Activated CD8-positive, alpha-beta memory T cell treated with anti-CD3 and anti-CD28 coated beads for 1 hour (primary cell): Measurements from ENCODE around the gene TNN.

Experiments used
- DNase-seq, 2 donors: peaks; one replicate each; pipeline ENCODE4 v3.0.0-alpha.2; 2020; ENCODE audit warnings: low read depth in 1 of 2; ENCODE audit errors: extremely low read depth in 1 of 2

TNN gene

DNA sequence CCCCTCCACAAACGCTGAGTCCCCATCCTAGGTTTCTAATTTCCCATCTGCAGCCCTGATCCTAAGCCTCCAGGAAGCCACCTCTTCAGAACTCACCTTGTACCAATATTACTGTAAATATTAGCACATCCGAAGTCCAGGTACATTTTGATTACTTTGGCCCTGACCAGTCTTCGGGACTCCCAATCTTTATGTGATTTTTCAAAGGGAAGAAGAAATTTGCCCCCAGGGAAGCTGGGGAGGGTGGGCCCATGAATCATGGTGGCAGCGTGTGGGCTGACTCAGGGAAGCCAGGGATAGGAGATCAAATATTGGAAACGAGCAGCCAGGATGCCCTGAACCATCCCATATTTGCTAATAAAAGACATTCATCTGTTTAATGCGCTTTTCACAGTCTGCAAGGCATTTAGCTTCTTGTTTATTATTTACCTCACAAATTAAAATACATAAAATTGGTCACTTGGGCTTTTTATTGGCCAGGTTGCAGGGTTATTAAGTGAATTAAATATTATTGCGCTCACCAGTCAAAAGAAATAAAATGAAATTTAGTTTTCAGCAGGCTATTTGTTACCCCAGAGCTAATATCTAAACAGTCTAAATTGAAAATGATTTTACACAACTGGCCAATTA lies 78.4 kb downstream of the TNN start:
- DNase-seq: no peak

DNA sequence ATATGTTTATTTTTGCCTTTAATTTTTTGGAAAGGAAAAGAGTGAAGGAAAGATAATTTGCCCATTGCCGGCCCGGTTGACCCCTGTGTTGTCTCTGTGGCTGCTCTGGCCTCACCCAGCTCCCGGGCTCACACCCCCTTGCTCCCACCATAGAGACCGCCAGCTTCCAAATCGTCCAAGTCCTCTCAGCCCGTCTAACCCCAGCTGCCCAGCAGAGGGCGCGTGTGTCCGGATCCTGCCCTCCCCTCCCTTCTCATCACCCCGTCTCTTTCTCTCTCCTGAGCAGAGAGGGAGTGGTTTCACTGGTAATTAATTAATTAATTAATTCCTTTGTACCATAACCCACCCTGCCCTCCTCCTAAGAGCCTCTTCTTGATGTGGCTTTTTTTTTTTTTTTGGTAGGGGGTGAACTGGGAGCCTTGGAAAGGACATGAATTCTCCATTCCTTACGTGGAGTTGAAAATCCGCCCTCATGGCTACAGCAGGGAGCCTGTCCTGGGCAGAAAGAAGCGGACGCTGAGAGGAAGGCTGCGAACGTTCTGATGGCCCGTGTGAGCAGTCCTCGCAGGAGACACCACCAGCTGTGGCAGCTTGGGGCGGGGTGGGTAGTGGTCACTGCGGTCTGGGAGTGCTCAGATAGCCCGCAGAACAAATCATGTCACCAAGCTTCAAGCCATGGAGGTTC lies 79.0 kb downstream of the TNN start:
- peak; percentile 16 to 53 for DNase-seq

DNA sequence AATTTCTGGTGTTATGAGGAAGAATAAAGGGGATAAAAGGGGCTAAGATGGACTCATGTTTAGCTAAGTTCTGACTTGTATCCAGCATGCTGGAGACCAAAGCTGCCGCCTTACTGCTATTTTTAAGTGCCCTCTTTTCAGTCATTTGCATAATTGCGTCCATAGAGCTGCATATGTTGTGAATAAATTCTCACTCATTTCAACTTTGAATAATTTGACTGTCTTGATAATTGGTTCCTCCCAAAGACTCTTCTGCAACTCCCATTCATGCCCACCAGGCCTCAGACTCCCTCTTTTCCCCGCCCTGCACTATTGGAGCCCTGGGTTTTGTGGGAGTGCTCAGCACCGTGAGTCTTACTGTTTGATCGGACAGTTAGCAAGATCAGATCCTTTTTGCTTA lies 79.9 kb downstream of the TNN start:
- DNase-seq: no peak

DNA sequence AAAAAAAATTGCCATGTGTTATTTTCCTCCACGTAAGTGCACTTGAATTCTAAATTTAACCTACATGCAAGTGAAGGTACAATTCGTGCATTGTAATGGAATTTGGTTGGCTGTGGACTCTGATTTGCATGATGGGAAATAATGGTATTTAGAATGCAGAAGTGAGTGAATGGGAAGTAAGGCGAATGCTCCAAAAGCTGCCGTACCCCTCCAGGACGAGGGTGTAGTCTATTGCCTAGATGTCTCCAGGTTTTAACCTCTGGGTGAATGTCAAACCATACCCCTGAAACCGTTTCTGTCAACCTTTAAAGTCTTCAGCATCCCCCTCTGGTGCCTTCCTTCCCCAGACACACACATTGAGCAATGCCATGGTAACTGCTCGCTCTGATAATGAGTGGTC lies 80.4 kb downstream of the TNN start:
- DNase-seq: no peak

GRCh38 chr1:175150596-175151319 lies 83.1 kb downstream of the TNN start:
- DNase-seq: no peak

- DNase-seq: peak; percentile 40 to 57
Observed at GRCh38 chr1:175152006-175152652, 84.5 kb downstream of the TNN start.

- DNase-seq: peak; percentile 24 to 67
Observed at GRCh38 chr1:175154629-175155472, 87.2 kb downstream of the TNN start.

DNA sequence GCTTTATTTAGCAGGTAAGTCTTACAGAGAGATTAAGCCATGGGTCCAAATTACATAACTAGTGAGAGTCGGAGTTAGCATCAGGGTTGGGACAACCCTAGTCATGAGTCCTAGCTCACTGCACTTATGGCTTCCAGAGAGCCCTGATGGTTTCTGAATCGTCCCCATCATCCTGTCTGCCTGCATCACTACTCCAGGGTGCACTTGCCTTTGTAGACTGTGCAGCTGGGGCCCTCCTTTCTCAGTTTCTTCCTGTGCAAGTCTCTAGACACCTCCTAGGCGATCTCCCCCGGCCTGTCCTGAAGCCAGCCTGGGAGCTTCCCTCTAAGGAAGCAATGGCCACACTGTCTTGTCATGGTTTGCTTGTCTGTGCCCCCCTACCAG lies 87.8 kb downstream of the TNN start:
- DNase-seq: no peak

- DNase-seq: no peak
Observed at GRCh38 chr1:175155936-175156335, 88.3 kb downstream of the TNN start.

DNA sequence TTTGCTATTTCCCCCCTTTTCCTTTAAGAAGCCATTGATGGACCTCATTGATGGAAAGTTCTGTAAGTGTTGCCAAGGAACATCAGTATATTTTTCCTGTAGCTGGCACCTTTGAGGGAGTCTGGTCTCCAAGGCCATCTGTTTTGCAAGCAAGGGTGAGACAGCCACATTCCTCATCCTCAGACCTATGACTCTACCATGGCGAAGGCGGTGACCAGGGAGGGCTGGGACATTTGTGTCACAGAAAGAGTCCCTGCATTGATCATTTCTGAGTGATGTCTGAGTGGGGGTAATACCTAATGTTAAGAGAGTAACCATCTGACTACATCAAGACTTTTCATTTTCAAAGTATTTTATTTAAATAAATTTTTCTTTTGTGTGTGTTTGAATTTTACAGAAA lies 89.6 kb downstream of the TNN start:
- DNase-seq: no peak

- no peak for DNase-seq
Observed at GRCh38 chr1:175158170-175158591, 90.5 kb downstream of the TNN start.

DNA sequence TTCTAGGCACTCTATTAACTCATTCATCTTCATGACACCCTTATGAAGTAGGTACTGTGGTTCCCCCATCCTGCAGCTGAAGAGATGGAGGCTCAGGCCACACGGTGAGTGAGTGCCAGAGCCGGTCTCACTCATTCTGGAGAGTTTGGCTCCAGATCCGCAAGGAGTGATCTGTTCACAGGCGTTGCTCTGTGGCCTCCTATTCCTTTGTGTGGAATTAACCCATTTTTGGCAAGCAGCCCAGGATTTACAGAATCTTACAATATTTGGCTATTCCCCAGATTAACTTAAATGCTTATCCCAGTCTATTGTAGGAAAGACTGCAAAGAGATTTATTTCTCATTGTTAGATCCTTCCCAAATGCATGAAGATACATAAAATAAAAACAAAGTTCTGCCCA lies 95.3 kb downstream of the TNN start:
- no peak for DNase-seq

DNA sequence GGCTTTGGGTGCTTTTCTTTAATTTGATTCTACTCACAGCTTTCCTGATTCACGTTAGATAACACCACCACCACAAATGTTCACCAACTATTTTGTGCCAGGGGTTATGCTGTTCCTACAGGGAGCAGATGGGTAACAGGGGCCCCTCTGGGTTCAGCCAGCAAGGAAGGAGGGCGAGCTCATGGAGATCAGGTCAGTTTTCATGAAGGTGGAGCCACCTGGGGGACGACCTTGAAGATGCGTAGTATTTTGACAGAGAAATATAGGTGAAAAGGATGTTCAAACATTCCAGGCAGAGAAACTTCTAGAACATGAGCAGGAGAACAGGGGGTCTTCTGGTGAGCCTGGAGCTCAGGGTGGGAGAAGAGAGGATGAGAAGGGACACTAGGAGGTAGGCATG lies 96.1 kb downstream of the TNN start:
- DNase-seq: no peak

GRCh38 chr1:175164751-175165150 lies 97.1 kb downstream of the TNN start:
- DNase-seq: no peak

DNA sequence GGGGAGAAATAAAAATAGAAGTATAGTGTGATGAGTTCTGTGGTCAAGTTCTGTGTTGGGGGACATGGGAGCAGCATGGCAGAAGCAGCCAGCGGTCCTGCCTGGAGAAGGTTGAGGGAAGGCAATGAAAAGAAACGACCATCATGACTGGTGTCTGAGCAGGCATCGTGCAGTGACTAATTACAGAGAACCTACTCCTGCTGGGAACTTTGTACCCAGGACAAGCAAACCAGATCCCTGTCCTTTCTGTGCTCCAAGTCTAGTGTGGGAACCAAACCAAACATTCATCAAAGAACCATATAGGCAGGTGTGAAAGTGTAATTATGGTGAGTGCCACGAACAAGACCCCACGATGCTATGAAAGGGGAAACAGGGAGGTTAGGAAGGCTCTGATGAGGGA lies 99.1 kb downstream of the TNN start:
- no peak for DNase-seq

DNA sequence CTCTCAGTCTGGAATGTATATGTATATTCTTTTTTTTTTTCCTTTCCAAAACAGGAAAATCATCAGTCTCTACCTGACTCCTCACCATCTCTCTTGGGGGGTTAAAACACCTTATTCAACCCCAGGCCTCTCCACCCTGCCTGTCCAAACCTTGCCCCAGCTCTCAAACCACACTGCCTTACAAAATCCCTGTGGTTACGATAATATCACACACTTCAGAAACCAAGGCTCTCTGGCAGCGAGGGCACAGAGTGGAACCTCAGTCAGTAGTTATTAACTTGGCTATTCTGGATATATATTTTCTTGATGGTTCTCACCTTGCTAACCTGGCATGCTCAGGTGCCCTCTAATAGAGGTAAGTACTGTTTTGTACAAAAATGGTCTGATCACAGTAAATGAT lies 100.2 kb downstream of the TNN start:
- no peak for DNase-seq

DNA sequence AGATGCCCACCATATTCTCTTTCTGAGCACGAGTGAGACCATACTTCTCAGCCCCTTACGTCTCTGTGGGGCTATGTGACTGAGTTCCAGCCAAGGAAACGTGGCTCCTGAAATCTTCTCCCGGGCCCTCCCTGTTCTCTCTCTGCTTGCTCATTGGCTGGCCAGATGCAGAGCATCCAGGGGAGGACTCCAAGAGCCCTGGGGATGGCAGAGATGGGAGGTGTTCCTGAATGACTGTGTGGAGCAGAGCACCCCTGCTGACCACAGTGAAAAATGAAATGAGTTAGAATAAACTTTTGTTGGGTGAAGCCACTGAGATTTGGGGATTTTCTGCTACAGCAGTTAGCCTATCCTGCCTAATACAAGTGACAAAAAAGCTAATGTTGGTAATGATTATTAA lies 101.1 kb downstream of the TNN start:
- DNase-seq: no peak

DNA sequence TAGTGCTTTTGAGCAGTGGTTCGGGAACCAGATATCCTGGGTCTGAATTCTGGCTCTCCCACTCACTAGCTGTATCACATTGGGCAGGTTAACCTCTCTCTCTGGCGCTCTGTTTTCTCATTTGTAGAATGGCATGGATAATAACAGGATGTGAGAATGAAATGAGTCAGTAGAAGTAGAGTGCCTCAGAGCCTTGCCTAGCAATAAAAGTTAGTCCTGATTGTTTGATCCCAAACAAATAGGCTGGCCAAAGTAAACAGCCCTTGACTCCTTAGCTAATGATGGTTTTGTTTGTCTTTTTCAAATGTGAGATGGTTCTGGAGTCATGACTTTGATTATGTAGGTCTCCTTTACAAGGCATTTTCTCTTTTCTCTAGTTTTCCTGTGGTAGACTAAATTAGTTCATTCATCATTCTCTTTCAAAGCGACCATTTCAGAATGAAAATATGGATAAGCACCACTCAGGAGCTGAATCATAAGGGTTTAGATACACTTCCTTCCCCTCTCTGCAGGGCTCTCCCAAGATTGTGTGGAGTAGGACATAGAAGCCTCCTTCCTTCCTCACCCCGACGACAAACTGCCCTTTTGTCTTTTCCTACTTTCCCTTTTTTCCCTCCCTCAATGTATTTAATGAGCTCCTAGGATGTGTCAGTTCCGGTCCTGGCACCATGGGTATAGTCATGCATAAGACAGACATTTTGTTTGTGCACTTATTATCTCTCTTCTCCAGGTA lies 101.8 kb downstream of the TNN start:
- no peak for DNase-seq

- DNase-seq: no peak
Observed at GRCh38 chr1:175171036-175171913, 103.6 kb downstream of the TNN start.
